Caco-2 (cell line): ENCODE data around the gene SEC61B. TPM values are rescaled to one million over a fixed set of nuclear protein-coding genes. Genes with fewer than 3 reads are reported as not detected.

ENCODE experiments used
- BruUV-seq: library from RNA; stranded (reverse); fragments of 400-500 nt; replicated peaks from 2 replicates; lab custom pipeline; 2021; lab: Mats Ljungman, UMichigan
- CTCF ChIA-PET: fragments of 300-600 bp; sonication (Branson Sonifier 250); formaldehyde crosslinking; loops from one replicate; lab custom pipeline; 2022; ENCODE audit warnings: antibody characterized with exemption; lab: Charles Lee
- POLR2A ChIA-PET: fragments of 300-600 bp; sonication (Branson Sonifier 250); formaldehyde crosslinking; loops from one replicate; lab custom pipeline; 2022; ENCODE audit warnings: antibody characterized with exemption; lab: Charles Lee
- DNase-seq, 2 experiments: peaks; one replicate each; pipeline versions ENCODE4 v3.0.0 to v3.0.0-alpha.2; 2020 to 2022
- H3K27me3 ChIP-seq: replicated peaks from 2 replicates; pipeline ENCODE4 v1.6.0; 2011; ENCODE audit warnings: low read length; ENCODE audit not compliant: control insufficient read depth, insufficient read depth
- H3K36me3 ChIP-seq: 2 replicates; pipeline ENCODE4 v1.5.1; 2011; ENCODE audit warnings: low read length; ENCODE audit not compliant: control insufficient read depth, insufficient read depth
- H3K4me1 ChIP-seq: fragments of 250-450 bp; sonication (Bioruptor Pico); 2 replicates; pipeline ENCODE4 v1.5.1; 2020; ENCODE audit warnings: mild to moderate bottlenecking
- H3K4me3 ChIP-seq: 2 replicates; pipeline ENCODE4 v1.5.1; 2011; ENCODE audit warnings: low read depth, mild to moderate bottlenecking, control low read depth, low read length
- H3K9me3 ChIP-seq: fragments of 250-450 bp; sonication (Bioruptor Pico); 2 replicates; pipeline ENCODE4 v1.5.1; 2020; ENCODE audit warnings: mild to moderate bottlenecking, moderate library complexity
- H3K27ac Mint-ChIP-seq: one replicate; pipeline ENCODE4 v1.8.0; 2022; ENCODE audit warnings: mixed read lengths; ENCODE audit not compliant: unreplicated experiment
- H3K27me3 Mint-ChIP-seq: one replicate; pipeline ENCODE4 v1.8.0; 2022; ENCODE audit warnings: mixed read lengths; ENCODE audit not compliant: insufficient read depth, unreplicated experiment
- H3K36me3 Mint-ChIP-seq: one replicate; pipeline ENCODE4 v1.8.0; 2022; ENCODE audit warnings: mild to moderate bottlenecking, mixed read lengths; ENCODE audit not compliant: insufficient read depth, unreplicated experiment
- H3K4me1 Mint-ChIP-seq: one replicate; pipeline ENCODE4 v1.8.0; 2022; ENCODE audit warnings: low read depth, mixed read lengths; ENCODE audit not compliant: unreplicated experiment
- H3K4me3 Mint-ChIP-seq: one replicate; pipeline ENCODE4 v1.8.0; 2022; ENCODE audit warnings: mild to moderate bottlenecking, moderate library complexity, mixed read lengths; ENCODE audit not compliant: unreplicated experiment
- H3K9me3 Mint-ChIP-seq: one replicate; pipeline ENCODE4 v1.8.0; 2022; ENCODE audit warnings: mixed read lengths; ENCODE audit not compliant: unreplicated experiment
- intact Hi-C: fragments of 100-400 bp; cut with micrococcal nuclease; formaldehyde crosslinking; loops from one replicate; pipeline ENCODE4 v1.10.0; 2022; ENCODE audit not compliant: unreplicated experiment
- total RNA-seq: library from RNA; stranded (reverse); gene quantifications from 2 replicates; pipeline ENCODE4 v1.2.3, GENCODE V29; 2022
- TF ChIP-seq, protein P1 (sequence below), 2 experiments: fragments of 200-600 bp in 1 of 2; IDR thresholded peaks; 1 replicate in 1 of 2; 2 replicates in 1 of 2; pipeline versions ENCODE4 v1.5.1 to v1.8.0; 2011 to 2022; ENCODE audit warnings: antibody characterized with exemption in 1 of 2, control low read depth in 1 of 2, inconsistent platforms in 1 of 2, low read depth in 1 of 2, low read length in 1 of 2, mild to moderate bottlenecking in 1 of 2, moderate library complexity in 1 of 2; ENCODE audit not compliant: insufficient read depth in 1 of 2, severe bottlenecking in 1 of 2, unreplicated experiment in 1 of 2

The SEC61B gene
- total RNA-seq, 1 experiment from 2014 or later = 170 TPM

DNA sequence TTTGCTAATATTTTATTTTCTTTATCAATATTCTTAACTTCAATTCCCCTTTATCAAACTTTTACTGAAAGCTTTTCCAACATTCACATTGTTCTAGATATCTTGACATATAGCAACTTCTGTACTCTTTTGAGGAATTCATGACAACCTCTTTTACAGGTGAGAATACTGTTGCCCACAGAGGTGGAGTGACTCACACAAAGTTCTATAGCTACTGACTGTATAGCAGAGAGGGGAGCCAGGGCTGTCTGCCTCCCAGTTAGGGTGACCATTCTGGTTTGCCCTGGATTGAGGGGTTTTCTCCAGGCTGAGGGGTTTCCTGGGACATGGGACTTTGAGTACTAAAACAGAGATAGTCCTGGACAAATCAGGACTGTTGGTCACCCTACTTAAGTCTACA is 16.2 kb downstream of the SEC61B start:
- H3K4me3 Mint-ChIP-seq = no peak overlapping the region
- POLR2A ChIA-PET = interaction anchor here (0.5 kb wide), 1 partner anchor 633 kb away, joined by 6 read pairs; no protein-coding TSS in a partner anchor

DNA sequence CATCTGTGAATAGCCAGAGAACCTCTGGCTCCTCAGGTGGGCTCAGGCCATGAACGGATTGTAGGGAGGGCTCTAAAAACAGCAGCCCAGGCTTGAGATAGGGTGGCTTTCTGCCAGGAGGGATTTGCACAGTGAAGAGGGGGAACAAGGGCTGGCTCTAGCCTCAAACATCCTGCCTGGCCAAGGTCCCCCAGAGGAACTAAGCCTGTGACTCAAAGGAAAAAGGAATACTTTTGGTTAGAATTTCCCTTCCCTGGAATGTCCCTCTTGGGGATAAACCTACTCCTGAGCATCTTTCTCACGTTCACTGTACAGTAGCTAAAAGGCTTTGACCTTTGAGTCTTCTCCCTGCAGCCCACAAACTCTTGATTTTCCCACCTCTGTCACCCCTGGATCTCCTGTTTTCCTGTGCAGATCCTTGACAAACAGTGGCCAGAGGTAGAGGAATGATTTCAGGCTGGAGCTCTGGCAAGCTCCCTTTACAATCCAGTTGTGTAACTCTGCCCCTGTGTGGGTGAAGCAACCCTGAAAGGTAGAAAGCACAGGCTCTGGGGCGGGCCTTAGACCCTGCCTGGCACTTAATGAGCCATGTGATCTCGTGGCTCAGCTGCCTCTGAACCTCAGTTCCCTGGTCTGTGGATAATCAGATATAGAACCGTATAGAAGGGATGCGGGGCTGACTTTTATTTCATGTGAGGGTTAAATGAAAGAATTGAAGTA is 17.4 kb downstream of the SEC61B start:
- Mint-ChIP-seq H3K27ac (no peak overlapping the region), H3K4me3 (no peak overlapping the region), H3K27me3 (no peaks in the 10 kb centered on the region), H3K4me1 (no peaks in the 10 kb centered on the region), H3K9me3 (no peaks in the 10 kb centered on the region), H3K36me3 (no peaks in the 10 kb centered on the region)
- TF ChIP-seq, protein P1, sequence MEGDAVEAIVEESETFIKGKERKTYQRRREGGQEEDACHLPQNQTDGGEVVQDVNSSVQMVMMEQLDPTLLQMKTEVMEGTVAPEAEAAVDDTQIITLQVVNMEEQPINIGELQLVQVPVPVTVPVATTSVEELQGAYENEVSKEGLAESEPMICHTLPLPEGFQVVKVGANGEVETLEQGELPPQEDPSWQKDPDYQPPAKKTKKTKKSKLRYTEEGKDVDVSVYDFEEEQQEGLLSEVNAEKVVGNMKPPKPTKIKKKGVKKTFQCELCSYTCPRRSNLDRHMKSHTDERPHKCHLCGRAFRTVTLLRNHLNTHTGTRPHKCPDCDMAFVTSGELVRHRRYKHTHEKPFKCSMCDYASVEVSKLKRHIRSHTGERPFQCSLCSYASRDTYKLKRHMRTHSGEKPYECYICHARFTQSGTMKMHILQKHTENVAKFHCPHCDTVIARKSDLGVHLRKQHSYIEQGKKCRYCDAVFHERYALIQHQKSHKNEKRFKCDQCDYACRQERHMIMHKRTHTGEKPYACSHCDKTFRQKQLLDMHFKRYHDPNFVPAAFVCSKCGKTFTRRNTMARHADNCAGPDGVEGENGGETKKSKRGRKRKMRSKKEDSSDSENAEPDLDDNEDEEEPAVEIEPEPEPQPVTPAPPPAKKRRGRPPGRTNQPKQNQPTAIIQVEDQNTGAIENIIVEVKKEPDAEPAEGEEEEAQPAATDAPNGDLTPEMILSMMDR (IDR thresholded peaks at IDR 0.05; ENCODE audit: insufficient read depth in 1 of 2, low read depth in 1 of 2, low read length in 1 of 2, severe bottlenecking in 1 of 2, unreplicated experiment in 1 of 2) = no peak
- intact Hi-C loops = no loop called here
- no peaks in the 10 kb centered on the region for H3K27me3 ChIP-seq
- ChIA-PET CTCF (no interaction called here), POLR2A (no interaction called here)
- peaks cover 17% of the 10 kb centered on the region for H3K4me1 ChIP-seq
- H3K4me3 ChIP-seq = no peak overlapping the region
- no TSS peak for BruUV-seq
- DNase-seq = no peak
- H3K36me3 ChIP-seq = no peaks in the 10 kb centered on the region; the same call in 1 of the 2 replicates
- no peaks in the 10 kb centered on the region for H3K9me3 ChIP-seq

More for the DNA sequence above, 16.2 kb downstream of the SEC61B start:
- peaks cover 17% of the 10 kb centered on the region for H3K4me1 ChIP-seq
- DNase-seq = no peak
- Mint-ChIP-seq H3K9me3 (no peaks in the 10 kb centered on the region), H3K4me1 (no peaks in the 10 kb centered on the region), H3K27me3 (no peaks in the 10 kb centered on the region), H3K27ac (no peak overlapping the region), H3K36me3 (no peaks in the 10 kb centered on the region)
- no peaks in the 10 kb centered on the region; the same call in 1 of the 2 replicates for H3K36me3 ChIP-seq
- BruUV-seq = no TSS peak
- H3K27me3 ChIP-seq = no peaks in the 10 kb centered on the region
- intact Hi-C loops = no loop called here
- H3K4me3 ChIP-seq = no peak overlapping the region
- no peaks in the 10 kb centered on the region for H3K9me3 ChIP-seq
- TF ChIP-seq, protein P1 (IDR thresholded peaks at IDR 0.05; ENCODE audit: insufficient read depth in 1 of 2, low read depth in 1 of 2, low read length in 1 of 2, severe bottlenecking in 1 of 2, unreplicated experiment in 1 of 2) = no peak
- CTCF ChIA-PET = no interaction called here

DNA sequence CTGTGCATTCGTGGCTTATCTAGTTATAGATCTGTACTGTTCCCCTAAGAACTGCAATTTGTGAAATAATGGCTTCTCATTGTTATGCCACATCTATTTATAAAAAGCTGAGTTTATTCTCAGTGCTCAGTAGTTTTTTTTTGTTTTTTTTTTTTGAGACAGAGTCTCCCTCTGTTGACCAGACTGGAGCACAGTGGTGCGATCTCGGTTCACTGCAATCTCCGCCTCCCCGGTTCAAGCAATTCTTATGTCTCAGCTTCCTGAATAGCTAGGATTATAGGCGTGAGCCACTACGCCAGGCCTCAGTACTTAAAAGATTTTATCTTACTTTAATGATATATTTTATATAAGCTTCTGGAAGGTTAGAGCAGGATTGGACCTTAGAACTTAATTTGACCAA is 19.0 kb downstream of the SEC61B start:
- H3K9me3 Mint-ChIP-seq = no peaks in the 10 kb centered on the region
- H3K4me1 Mint-ChIP-seq = no peaks in the 10 kb centered on the region
- H3K36me3 Mint-ChIP-seq = no peaks in the 10 kb centered on the region
- ChIA-PET POLR2A (no interaction called here), CTCF (interaction anchor here (0.6 to 1.0 kb wide), 4 partner anchors 10 to 591 kb away, joined by 3 to 5 read pairs (median 4); partner anchors contain the start of gene SEC61B)
- H3K4me3 Mint-ChIP-seq = no peak overlapping the region
- no peak overlapping the region for H3K27ac Mint-ChIP-seq
- TF ChIP-seq, protein P1 (IDR thresholded peaks at IDR 0.05; ENCODE audit: insufficient read depth in 1 of 2, low read depth in 1 of 2, low read length in 1 of 2, severe bottlenecking in 1 of 2, unreplicated experiment in 1 of 2) = no peak
- Histone ChIP-seq H3K4me3 (no peak overlapping the region), H3K4me1 (peaks cover 17% of the 10 kb centered on the region), H3K27me3 (no peaks in the 10 kb centered on the region), H3K9me3 (no peaks in the 10 kb centered on the region), H3K36me3 (no peaks in the 10 kb centered on the region; the same call in 1 of the 2 replicates)
- no TSS peak for BruUV-seq
- H3K27me3 Mint-ChIP-seq = no peaks in the 10 kb centered on the region
- no peak for DNase-seq
- intact Hi-C loops = no loop called here
